NCI-H345 treated with DMSO at 0.1 percent for 48 hours (cell line): ENCODE results near the gene C6orf15.

Source experiments
- DNase-seq: peaks from one replicate; lab custom pipeline; 2025; ENCODE audit not compliant: unreplicated experiment; lab: John Stamatoyannopoulos, UW

The C6orf15 gene

GRCh38 chr6:31112478-31112877, at the start of gene C6orf15:
Gene C6orf15, minus strand, starts transcription at chr6:31112575. Its CDS starts 20 bp downstream, at chr6:31112555.
- no peak for DNase-seq

- DNase-seq = no peak
These were observed 49.1 kb upstream of the C6orf15 start for GRCh38 chr6:31161216-31162126.

- no peak for DNase-seq
These were observed 46.8 kb upstream of the C6orf15 start for GRCh38 chr6:31158863-31159855.

- DNase-seq = peak; percentile 97
These were observed 45.9 kb upstream of the C6orf15 start, which contains the start of gene TCF19 for GRCh38 chr6:31158140-31158862. Gene TCF19, plus strand, starts transcription at chr6:31158589. Its CDS starts 881 bp downstream, at chr6:31159470.

DNA sequence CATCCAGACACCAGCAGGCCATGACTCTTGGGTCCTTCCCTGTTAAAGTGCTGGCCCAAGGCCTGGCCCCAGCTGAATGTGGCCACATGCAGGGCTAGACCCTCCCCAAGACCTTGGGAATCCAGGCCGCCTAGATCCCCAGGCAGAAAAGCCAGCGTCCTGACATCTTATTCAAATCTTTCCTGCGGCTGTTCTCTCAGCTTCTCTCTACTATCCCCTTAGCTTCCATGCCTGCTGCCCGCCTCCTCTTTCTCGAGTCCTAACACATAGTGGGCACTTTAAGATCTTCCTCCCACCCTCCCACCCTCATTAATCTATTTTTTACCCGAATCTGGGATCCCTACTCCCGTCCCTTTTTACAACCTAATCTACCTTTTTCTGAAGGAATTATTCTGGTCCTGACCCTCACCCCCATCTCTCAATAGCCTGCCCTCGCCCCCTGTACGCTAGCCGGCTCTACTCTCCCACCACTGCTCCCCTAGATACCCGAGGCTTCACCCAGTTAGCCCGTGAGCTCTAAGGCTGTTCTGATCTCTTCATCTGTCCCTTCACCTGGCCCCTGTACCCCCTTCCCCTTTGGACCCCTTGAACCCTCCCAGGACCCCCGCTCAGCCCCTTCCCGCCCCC, 45.3 kb upstream of the C6orf15 start, which contains the start of gene CCHCR1:
TSS of gene CCHCR1 (minus strand) at position 290 of the 627 bp plus-strand sequence. CDS start at position 88, 202 bp downstream.
- no peak for DNase-seq

- DNase-seq = no peak
These were observed 44.3 kb upstream of the C6orf15 start for GRCh38 chr6:31156641-31157040.

- DNase-seq = no peak
These were observed 42.1 kb upstream of the C6orf15 start for GRCh38 chr6:31154436-31154835.

DNA sequence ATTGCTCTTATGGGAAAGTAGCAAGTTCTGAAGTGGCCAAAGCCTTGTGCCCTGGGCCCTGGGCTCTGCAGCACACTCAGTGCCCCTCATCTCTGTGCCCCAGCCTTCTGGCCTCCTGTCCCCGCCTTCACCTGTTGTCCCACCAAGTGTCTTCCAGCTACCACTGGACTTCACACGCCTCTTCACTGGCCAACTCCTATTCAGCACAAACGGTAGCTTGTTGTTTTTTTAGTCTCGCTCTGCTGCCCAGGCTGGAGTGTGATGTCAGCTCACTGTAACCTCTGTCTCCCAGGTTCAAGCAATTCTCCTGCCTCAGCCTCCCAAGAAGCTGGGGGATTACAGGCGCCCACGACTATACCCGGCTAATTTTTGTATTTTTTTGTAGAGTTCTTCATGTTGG, 40.4 kb upstream of the C6orf15 start:
- DNase-seq = no peak

DNA sequence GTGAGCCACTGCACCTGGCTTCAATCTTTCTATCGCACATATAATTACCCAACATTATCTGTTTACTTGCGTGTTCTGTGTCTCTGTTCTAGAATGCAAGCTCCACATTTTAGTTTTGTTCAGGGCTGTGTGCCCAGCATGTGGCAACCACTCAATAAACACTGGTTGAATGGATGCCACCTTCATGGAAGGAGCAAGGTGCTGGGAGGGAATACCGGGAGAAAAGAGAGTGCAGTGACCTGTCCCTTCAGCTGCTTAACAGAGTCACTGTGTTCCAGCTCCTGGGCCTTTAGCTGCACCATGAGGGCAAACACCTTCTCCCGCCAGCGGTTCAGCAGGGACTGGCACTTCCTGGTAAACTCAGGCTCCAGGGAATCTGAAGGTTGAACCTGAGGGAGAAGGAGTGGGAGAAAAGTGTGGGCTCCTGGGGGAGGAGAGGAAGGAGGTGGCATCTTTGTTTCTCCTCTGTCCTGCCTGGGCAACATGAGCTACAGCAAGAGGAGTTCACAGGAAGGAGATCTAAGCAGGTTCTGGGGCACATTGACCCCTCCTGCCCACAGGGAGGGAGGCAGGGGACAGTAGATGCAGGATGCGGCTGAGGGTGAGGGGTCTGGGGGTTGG, 37.6 kb upstream of the C6orf15 start:
- DNase-seq = no peak

DNA sequence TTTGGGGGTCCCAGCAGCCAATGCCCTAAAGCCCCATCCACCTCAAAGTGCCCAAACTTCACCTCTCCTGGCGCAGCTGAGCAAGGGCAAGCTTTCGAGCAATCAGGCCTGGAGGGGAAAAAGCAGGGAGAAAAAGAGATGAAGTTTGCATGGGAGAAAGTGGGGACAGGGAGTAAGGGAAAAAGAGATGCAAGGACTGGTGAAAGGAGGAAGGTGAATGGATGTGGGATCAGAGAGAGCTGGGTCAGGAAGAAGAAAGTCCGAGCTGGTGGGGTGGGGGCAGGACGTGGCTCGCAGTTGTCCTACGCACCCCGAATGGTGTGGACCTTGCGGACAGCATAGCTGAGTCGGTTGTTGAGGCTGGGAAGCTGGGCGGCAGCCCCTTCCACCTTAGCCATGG, 33.0 kb upstream of the C6orf15 start:
- DNase-seq = no peak

GRCh38 chr6:31144970-31145340, 32.6 kb upstream of the C6orf15 start:
- DNase-seq = no peak

DNA sequence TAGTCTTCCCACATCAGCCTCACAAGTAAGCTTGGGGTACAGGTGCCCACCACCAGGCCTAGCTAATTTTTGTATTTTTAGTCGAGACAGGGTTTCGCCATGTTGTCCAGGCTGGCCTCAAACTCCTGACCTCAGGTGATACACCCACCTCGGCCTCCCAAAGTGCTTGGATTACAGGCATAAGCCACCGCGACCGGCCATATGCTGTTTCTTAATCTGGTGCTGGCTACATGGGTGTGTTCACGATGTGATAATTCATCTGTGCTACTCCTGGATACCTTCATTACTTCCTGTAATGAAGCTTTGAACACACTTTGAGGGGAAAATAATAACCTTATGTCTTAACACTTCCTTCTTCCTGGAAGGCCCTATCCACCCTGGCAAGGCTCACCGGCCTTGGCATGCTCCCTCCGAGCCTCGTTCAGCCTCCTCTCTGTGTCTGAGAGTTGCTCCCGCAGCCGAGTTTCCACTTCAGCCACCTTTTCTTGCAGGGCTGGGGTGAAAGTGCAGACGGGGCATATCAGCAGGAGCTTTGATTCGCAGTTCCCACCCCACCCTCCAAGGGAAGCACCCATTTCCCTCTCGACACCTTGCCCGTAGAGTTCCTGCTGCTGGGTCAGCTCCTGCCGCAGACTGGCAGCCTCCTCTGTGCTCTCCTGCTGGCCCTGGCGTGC, 32.1 kb upstream of the C6orf15 start:
- no peak for DNase-seq

DNA sequence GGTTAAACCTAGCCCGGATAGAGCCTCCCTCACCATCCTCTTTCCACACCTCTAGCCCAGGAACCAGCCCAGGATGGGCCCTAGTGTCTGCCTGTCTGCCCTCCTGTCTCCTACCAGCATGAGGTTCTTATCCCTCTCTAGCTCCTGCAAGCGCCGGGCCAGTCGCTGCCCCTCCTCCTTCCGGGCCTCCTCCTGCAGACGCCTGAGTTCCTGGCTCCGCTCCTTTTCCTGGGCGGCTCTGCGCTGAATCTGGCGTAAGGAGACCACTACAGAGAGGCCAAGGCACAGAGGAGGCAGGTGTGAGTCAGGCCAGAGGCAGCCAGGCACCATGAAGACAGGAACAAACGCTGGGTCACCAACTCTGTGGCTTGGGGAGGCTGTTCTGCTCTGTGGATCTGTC, 30.8 kb upstream of the C6orf15 start:
- DNase-seq = no peak

DNA sequence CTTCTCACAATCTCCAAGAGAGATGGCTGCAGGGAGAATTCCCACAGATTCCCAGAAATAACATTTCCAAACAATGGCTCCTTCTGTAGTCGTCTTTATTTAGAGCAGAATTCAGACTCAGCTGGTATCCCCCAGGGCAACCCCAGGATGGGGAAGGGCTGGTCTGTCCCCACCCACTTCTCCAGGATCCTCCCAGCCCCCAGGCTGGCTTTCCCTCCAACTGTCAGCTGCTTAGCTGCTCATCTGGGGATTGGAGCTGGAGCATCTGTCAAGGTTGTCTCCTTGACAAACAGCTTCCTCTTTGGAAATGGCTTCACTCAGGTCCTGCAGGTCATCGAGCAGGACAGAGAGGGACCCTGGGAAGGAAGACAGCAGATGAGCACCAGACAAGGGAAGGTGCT, 30.0 kb upstream of the C6orf15 start:
- no peak for DNase-seq

- no peak for DNase-seq
These were observed 28.3 kb upstream of the C6orf15 start for GRCh38 chr6:31140643-31141042.

DNA sequence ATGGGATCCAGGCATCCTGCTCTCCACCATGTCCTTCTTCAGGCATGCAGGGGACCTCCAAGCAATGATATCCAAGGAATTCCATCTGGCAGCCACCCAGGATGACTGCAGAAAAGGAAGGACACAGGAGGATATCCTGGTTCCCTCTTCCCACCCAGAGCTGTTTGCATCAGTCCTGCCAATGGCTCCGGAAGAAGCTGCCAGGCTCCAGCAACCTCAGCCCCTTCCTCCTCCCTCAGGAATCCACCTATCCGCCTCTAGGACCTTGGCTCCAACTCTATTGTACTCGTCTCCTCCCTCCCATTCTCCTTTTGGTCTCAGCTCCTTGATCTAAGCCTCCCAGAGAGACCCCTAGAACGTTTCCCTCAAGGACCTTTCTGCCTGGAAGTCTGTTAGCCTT, 27.2 kb upstream of the C6orf15 start:
- DNase-seq = no peak

DNA sequence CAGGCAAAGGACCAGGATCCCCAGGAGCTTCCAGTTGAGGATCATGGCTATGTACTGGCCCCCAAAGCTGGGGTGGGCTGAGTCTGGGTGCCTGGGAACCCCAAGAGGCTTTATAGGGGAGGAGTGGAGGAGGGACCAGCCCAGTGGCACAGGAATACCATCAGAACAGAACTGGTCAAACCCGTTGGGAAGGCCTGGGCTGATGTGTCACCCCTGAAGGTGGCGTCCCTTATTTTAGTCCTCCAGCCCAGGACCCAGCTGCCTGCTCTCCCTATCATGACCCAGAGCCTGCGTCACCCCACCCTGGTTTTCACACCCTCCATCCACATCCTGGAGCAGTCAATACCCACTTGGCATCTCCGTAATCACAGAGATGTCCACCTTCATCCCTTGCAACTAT, 26.6 kb upstream of the C6orf15 start, which contains the start of gene PSORS1C2:
TSS of gene PSORS1C2 (minus strand) at position 85 of the 400 bp plus-strand sequence. CDS start at position 45, 40 bp downstream.
- no peak for DNase-seq

DNA sequence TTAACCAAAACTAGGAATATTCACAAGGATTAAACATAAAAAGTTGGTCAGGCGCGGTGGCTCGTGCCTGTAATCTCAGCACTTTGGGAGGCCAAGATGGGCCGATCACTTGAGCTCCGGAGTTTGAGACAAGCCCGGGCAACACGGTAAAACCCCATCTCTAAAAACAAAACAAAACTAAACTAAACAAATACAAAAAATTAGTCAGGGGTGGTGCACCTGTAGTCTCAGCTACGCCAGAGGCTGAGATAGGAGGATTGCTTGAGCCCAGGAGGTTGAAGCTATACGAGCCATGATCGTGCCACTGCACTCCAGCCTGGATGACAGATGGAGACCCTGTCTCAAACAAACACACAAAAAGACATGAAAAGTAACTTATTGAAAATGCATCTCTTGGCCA, 23.3 kb upstream of the C6orf15 start:
- no peak for DNase-seq

DNA sequence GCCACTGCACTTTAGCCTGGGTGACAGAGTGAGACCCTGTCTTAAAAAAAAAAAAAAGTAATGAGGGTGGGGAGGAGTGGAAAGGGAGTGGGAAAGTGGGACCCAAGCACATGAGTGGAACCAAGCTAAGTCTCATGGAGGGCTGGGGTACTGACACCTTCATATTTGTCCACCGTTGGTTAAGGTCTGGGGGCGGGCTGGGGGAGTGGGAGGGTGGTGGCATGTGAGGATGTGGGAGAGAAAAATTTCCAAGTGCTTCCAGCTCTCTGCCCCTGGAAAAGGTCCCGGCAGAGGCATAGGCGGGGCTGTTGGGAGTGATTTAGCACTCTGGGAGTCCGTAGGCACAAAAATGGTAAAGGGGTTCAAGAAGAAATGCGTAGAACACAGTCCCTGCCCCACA, 20.4 kb upstream of the C6orf15 start:
- no peak for DNase-seq
